ENCODE measurements around the gene PAX9. TPM values are rescaled to one million over a fixed set of nuclear protein-coding genes. Genes with fewer than 3 reads are reported as not detected.

The PAX9 gene
- total and polyA plus RNA-seq, 9 of the 15 experiments (the other 6 are each of a cell fraction or from before 2014, with no cell fraction given), result 0.87 to 2.4 (median 1.3) TPM

GRCh38 chr14:36661506-36662257 lies at the start of gene PAX9 (continued):
- TF ChIP-seq TSHZ1 (CRISPR knock-in tag; IDR thresholded peaks at IDR 0.05) (no peak), IRF1 (CRISPR knock-in tag; IDR thresholded peaks at IDR 0.05; ENCODE audit: borderline replicate concordance) (no peak), HDAC1 (IDR thresholded peaks at IDR 0.05) (0 out of 4 replicates have a peak, but pooled peaks of 1 of the 2 experiments have one; percentile 28), JUN (IDR thresholded peaks at IDR 0.05; ENCODE audit: borderline replicate concordance, low read depth, low read length) (no peak), JUN (CRISPR knock-in tag; IDR thresholded peaks at IDR 0.05; ENCODE audit: borderline replicate concordance) (no peak), KAT8 (IDR thresholded peaks at IDR 0.05; ENCODE audit: low read depth) (no peak), ZNF274 (IDR thresholded peaks at IDR 0.05; ENCODE audit: borderline replicate concordance, low read depth, low read length) (no peak), CTBP1 (IDR thresholded peaks at IDR 0.05; ENCODE audit: borderline replicate concordance) (no peak), PHF21A (IDR thresholded peaks at IDR 0.05; ENCODE audit: borderline replicate concordance, low read depth) (no peak), SP1 (CRISPR knock-in tag; IDR thresholded peaks at IDR 0.05) (peak; percentile 75), FOXM1 (IDR thresholded peaks at IDR 0.05; ENCODE audit: low read depth) (no peak), FOXM1 (CRISPR knock-in tag; IDR thresholded peaks at IDR 0.05; ENCODE audit: low read depth) (no peak), ZNF699 (CRISPR knock-in tag; IDR thresholded peaks at IDR 0.05; ENCODE audit: insufficient replicate concordance) (no peak), ZBTB40 (IDR thresholded peaks at IDR 0.05) (no peak), ZBTB40 (CRISPR knock-in tag; IDR thresholded peaks at IDR 0.05) (no peak)

Data from K562 (cell line).